Left colon (tissue), 2 donors: Measurements from ENCODE around the gene BCL11A. TPM values are rescaled to one million over a fixed set of nuclear protein-coding genes. Genes with fewer than 3 reads are reported as not detected.

Experiments used
- ATAC-seq: fragments of 200-7000 bp; cut with Tn5 transposase; one replicate; pipeline ENCODE4 v1.9.1; 2020; ENCODE audit warnings: mild to moderate bottlenecking, moderate library complexity
- DNase-seq, 2 donors: peaks; one replicate each; pipeline ENCODE4 v3.0.0-alpha.2; 2020
- intact Hi-C, 2 donors: fragments of 100-400 bp; cut with DNase I in 1 of 2; cut with micrococcal nuclease in 1 of 2; formaldehyde crosslinking; loops; one replicate each; pipeline versions ENCODE4 v1.11.2 to v1.14.0; 2022; cut with DNase I, micrococcal nuclease
- long read RNA-seq: library from polyadenylated mRNA; unstranded; transcript quantifications from one replicate; pipeline ENCODE4 v2.0.0, GENCODE V29; 2021
- total RNA-seq, 2 donors: library from RNA; stranded (reverse); fragmentation: NEBNext Ultra II Directional; extraction: Animal tissue kit (Norgen Biotek cat#: 25700); gene quantifications; one replicate each; pipeline ENCODE4 v1.2.1, GENCODE V29; 2021
- donor health status: DM: no; HTN: no; CAD: no.
- donor health status: DM: yes; HTN: yes; CAD: no.

The BCL11A gene
- total RNA-seq: 10 to 100 TPM; 28.9 to 29.0 TPM
- long read RNA-seq, partial matches to known transcripts: 1 of 6 reads
- long read RNA-seq, other reads (novel, unspliced or antisense): 4 of 6 reads

- DNase-seq: peak; percentile 73 to 90
- peak; percentile 51 for ATAC-seq
- intact Hi-C loops: no loop called here
Measured at GRCh38 chr2:60553495-60554073, at the start of gene BCL11A. Gene BCL11A, minus strand, starts transcription at chr2:60553654. Its CDS starts 384 bp downstream, at chr2:60553270.

GRCh38 chr2:60602828-60603532 lies 49.5 kb upstream of the BCL11A start:
- DNase-seq (no peak), ATAC-seq (no peak)
- intact Hi-C loops: no loop called here

- ATAC-seq (no peak), DNase-seq (no peak)
- intact Hi-C loops: no loop called here
Measured at GRCh38 chr2:60602388-60602787, 48.9 kb upstream of the BCL11A start.

- intact Hi-C loops: no loop called here
- ATAC-seq (no peak), DNase-seq (no peak)
Measured at GRCh38 chr2:60598271-60598670, 44.8 kb upstream of the BCL11A start.

GRCh38 chr2:60597346-60597745 lies 43.9 kb upstream of the BCL11A start:
- DNase-seq: no peak
- intact Hi-C loops: no loop called here
- no peak for ATAC-seq

- DNase-seq (no peak), ATAC-seq (no peak)
- intact Hi-C loops: no loop called here
Measured at GRCh38 chr2:60596411-60596810, 43.0 kb upstream of the BCL11A start.

- intact Hi-C loops: no loop called here
- no peak for ATAC-seq
- no peak for DNase-seq
Measured at GRCh38 chr2:60595953-60596352, 42.5 kb upstream of the BCL11A start.

- no peak for ATAC-seq
Measured at GRCh38 chr2:60589104-60589503, 35.6 kb upstream of the BCL11A start.

GRCh38 chr2:60586081-60586480 lies 32.6 kb upstream of the BCL11A start:
- DNase-seq (no peak), ATAC-seq (no peak)
- intact Hi-C loops: no loop called here

More at GRCh38 chr2:60589104-60589503, 35.6 kb upstream of the BCL11A start:
- no peak for DNase-seq
- intact Hi-C loops: no loop called here

GRCh38 chr2:60585276-60585675 lies 31.8 kb upstream of the BCL11A start:
- no peak for DNase-seq
- intact Hi-C loops: no loop called here
- no peak for ATAC-seq

- ATAC-seq: no peak
- intact Hi-C loops: no loop called here
- DNase-seq: no peak
Measured at GRCh38 chr2:60583604-60584003, 30.1 kb upstream of the BCL11A start.

GRCh38 chr2:60581433-60582282 lies 28.2 kb upstream of the BCL11A start:
- intact Hi-C loops: no loop called here
- peak; percentile 95 for ATAC-seq

GRCh38 chr2:60577682-60578283 lies 24.3 kb upstream of the BCL11A start:
- intact Hi-C loops: loop anchor here in 1 of 2 donors (10.0 kb wide), 1 partner anchor 1813 kb away; no protein-coding TSS in a partner anchor
- ATAC-seq (no peak), DNase-seq (no peak)

More at GRCh38 chr2:60581433-60582282, 28.2 kb upstream of the BCL11A start:
- DNase-seq: peak in 1 of 2 donors; percentile 72

- ATAC-seq (no peak), DNase-seq (no peak)
- intact Hi-C loops: loop anchor here in 1 of 2 donors (10.0 kb wide), 1 partner anchor 1808 kb away; no protein-coding TSS in a partner anchor
Measured at GRCh38 chr2:60573251-60573650, 19.8 kb upstream of the BCL11A start.

- DNase-seq: no peak
- ATAC-seq: no peak
- intact Hi-C loops: loop anchor here in 1 of 2 donors (10.0 kb wide), 1 partner anchor 1805 kb away; no protein-coding TSS in a partner anchor
Measured at GRCh38 chr2:60570251-60570650, 16.8 kb upstream of the BCL11A start.

- ATAC-seq (no peak), DNase-seq (no peak)
- intact Hi-C loops: loop anchor here in 1 of 2 donors (10.0 kb wide), 1 partner anchor 1805 kb away; no protein-coding TSS in a partner anchor
Measured at GRCh38 chr2:60569680-60570111, 16.2 kb upstream of the BCL11A start.

- DNase-seq (no peak), ATAC-seq (no peak)
- intact Hi-C loops: no loop called here
Measured at GRCh38 chr2:60567919-60568768, 14.7 kb upstream of the BCL11A start.

- no peak for DNase-seq
- intact Hi-C loops: no loop called here
- no peak for ATAC-seq
Measured at GRCh38 chr2:60567096-60567495, 13.6 kb upstream of the BCL11A start.
